HCT116 (cell line): ENCODE measurements around the gene ALPL. TPM values are rescaled to one million over a fixed set of nuclear protein-coding genes. Genes with fewer than 3 reads are reported as not detected.

ENCODE experiments used
- ATAC-seq: fragments of 200-7000 bp; cut with Tn5 transposase; 2 replicates; pipeline ENCODE4 v1.9.1; 2020; ENCODE audit warnings: mild to moderate bottlenecking, moderate library complexity
- BruUV-seq: library from RNA; stranded (reverse); fragments of 400-500 nt; replicated peaks from 2 replicates; lab custom pipeline; 2021; lab: Mats Ljungman, UMichigan
- CTCF ChIA-PET: fragments of 300-600 bp; sonication (Branson Sonifier 250); formaldehyde crosslinking; loops from one replicate; lab custom pipeline; 2021; ENCODE audit warnings: antibody characterized with exemption; lab: Charles Lee
- POLR2A ChIA-PET: fragments of 300-600, 350-600 bp; sonication (Branson Sonifier 250); formaldehyde crosslinking; loops from one replicate; lab custom pipeline; 2021; ENCODE audit warnings: antibody characterized with exemption; lab: Charles Lee
- RAD21 ChIA-PET, 2 experiments: fragments of 300-600 bp; sonication (Branson Sonifier 250); formaldehyde crosslinking; loops; one replicate each; lab custom pipeline; 2023; ENCODE audit warnings: low total read pairs in 2 of 2; ENCODE audit not compliant: uncharacterized antibody in 2 of 2, unreplicated experiment in 2 of 2, low non-redundant PET in 1 of 2; lab: Charles Lee
- DNase-seq: peaks from one replicate; pipeline ENCODE4 v3.0.0-alpha.2; 2010; ENCODE audit warnings: low read depth, low spot score
- H2AFZ ChIP-seq: fragments of 200-600 bp; shearing (Covaris generic), sonication (generic); 2 replicates; pipeline ENCODE4 v1.6.1; 2017; ENCODE audit warnings: low read depth, mixed run types, mixed read lengths, antibody characterized with exemption, low read length; ENCODE audit not compliant: poor library complexity, severe bottlenecking
- H3K27ac ChIP-seq: 2 replicates; pipeline ENCODE4 v1.5.1; 2012; ENCODE audit warnings: low read depth, low read length
- H3K27me3 ChIP-seq: fragments of 200-600 bp; sonication (generic); 2 replicates; pipeline ENCODE4 v1.6.1; 2016; ENCODE audit warnings: mixed run types, low read length, mixed read lengths; ENCODE audit not compliant: insufficient read depth
- H3K36me3 ChIP-seq, 2 experiments: fragments of 200-500 bp in 1 of 2; fragments of 200-600 bp in 1 of 2; sonication (Bioruptor generic) in 1 of 2; sonication (generic) in 1 of 2; 2 replicates each; pipeline versions ENCODE4 v1.5.1 to v1.6.1; 2014 to 2016; ENCODE audit warnings: low read length in 2 of 2, inconsistent platforms in 1 of 2, mixed read lengths in 1 of 2, mixed run types in 1 of 2; ENCODE audit not compliant: insufficient read depth in 2 of 2, control insufficient read depth in 1 of 2
- H3K4me1 ChIP-seq, 2 experiments: fragments of 200-600 bp in 1 of 2; sonication (generic) in 1 of 2; 2 replicates each; pipeline versions ENCODE4 v1.5.1 to v1.6.1; 2012 to 2017; ENCODE audit warnings: low read length in 2 of 2, inconsistent platforms in 1 of 2, mild to moderate bottlenecking in 1 of 2, mixed read lengths in 1 of 2, mixed run types in 1 of 2, moderate library complexity in 1 of 2; ENCODE audit not compliant: insufficient read depth in 2 of 2, control insufficient read depth in 1 of 2
- H3K4me2 ChIP-seq: fragments of 200-600 bp; sonication (generic); 2 replicates; pipeline ENCODE4 v1.6.1; 2017; ENCODE audit warnings: mixed run types, low read length, mixed read lengths
- H3K4me3 ChIP-seq, 2 experiments: fragments of 200-600 bp in 1 of 2; sonication (generic) in 1 of 2; replicated peaks in 1 of 2; 2 replicates each; pipeline ENCODE4 v1.5.1; 2011 to 2016; ENCODE audit warnings: low read length in 2 of 2, control low read depth in 1 of 2, low read depth in 1 of 2, mild to moderate bottlenecking in 1 of 2, mixed read lengths in 1 of 2, mixed run types in 1 of 2
- H3K79me2 ChIP-seq: fragments of 200-600 bp; sonication (generic); 2 replicates; pipeline ENCODE4 v1.6.1; 2017; ENCODE audit warnings: mild to moderate bottlenecking, mixed run types, low read length, moderate library complexity, mixed read lengths; ENCODE audit not compliant: insufficient read depth
- H3K9ac ChIP-seq: fragments of 200-600 bp; sonication (generic); 2 replicates; pipeline ENCODE4 v1.6.1; 2016; ENCODE audit warnings: low read length, mixed read lengths
- H3K9me2 ChIP-seq: fragments of 200-600 bp; sonication (generic), shearing (Covaris generic); 2 replicates; pipeline ENCODE4 v1.6.1; 2017; ENCODE audit warnings: mixed run types, mild to moderate bottlenecking, moderate library complexity; ENCODE audit not compliant: insufficient read depth
- H3K9me3 ChIP-seq, 2 experiments: fragments of 200-500 bp in 1 of 2; fragments of 200-600 bp in 1 of 2; sonication (Bioruptor generic) in 1 of 2; sonication (generic) in 1 of 2; 2 replicates each; pipeline ENCODE4 v1.6.1; 2014 to 2017; ENCODE audit warnings: low read length in 2 of 2, mixed read lengths in 2 of 2, inconsistent platforms in 1 of 2, low read depth in 1 of 2, mild to moderate bottlenecking in 1 of 2, mixed run types in 1 of 2, moderate library complexity in 1 of 2; ENCODE audit not compliant: control insufficient read depth in 1 of 2, insufficient read depth in 1 of 2
- H4K20me1 ChIP-seq: fragments of 200-600 bp; sonication (generic), shearing (Covaris generic); 2 replicates; pipeline ENCODE4 v1.6.1; 2017; ENCODE audit warnings: mixed run types, mild to moderate bottlenecking, moderate library complexity; ENCODE audit not compliant: insufficient read depth
- CBX3 ChIP-seq: IDR thresholded peaks from 2 replicates; pipeline ENCODE4 v1.6.1; 2012; ENCODE audit warnings: low read depth
- CEBPB ChIP-seq: IDR thresholded peaks from 2 replicates; pipeline ENCODE4 v1.6.1; 2012; ENCODE audit warnings: low read depth
- EGR1 ChIP-seq: IDR thresholded peaks from 2 replicates; pipeline ENCODE4 v1.6.1; 2012; ENCODE audit warnings: low read depth
- ELF1 ChIP-seq: IDR thresholded peaks from 2 replicates; pipeline ENCODE4 v1.6.1; 2012; ENCODE audit warnings: low read depth, borderline replicate concordance
- FOSL1 ChIP-seq: IDR thresholded peaks from 2 replicates; pipeline ENCODE4 v1.6.1; 2012; ENCODE audit warnings: low read depth
- JUND ChIP-seq: IDR thresholded peaks from 2 replicates; pipeline ENCODE4 v1.6.1; 2012
- POLR2A ChIP-seq: IDR thresholded peaks from 2 replicates; pipeline ENCODE4 v1.7.0; 2011; ENCODE audit warnings: borderline replicate concordance; ENCODE audit not compliant: insufficient read depth, insufficient read length; ENCODE audit errors: extremely low read depth
- POLR2AphosphoS5 ChIP-seq: IDR thresholded peaks from 2 replicates; pipeline ENCODE4 v1.6.1; 2011; ENCODE audit warnings: mild to moderate bottlenecking, low read depth, low read length, moderate library complexity
- SIN3A ChIP-seq: IDR thresholded peaks from 2 replicates; pipeline ENCODE4 v1.6.1; 2012; ENCODE audit warnings: low read depth
- SP1 ChIP-seq: IDR thresholded peaks from 2 replicates; pipeline ENCODE4 v1.6.1; 2012; ENCODE audit warnings: low read depth
- SRF ChIP-seq: IDR thresholded peaks from 2 replicates; pipeline ENCODE4 v1.6.1; 2012; ENCODE audit warnings: low read depth
- ZFX ChIP-seq: fragments of 450-650 bp; IDR thresholded peaks from 2 replicates; pipeline ENCODE4 v1.6.1; 2017
- intact Hi-C: fragments of 100-400 bp; cut with micrococcal nuclease; formaldehyde crosslinking; loops from 2 replicates; pipeline ENCODE4 v1.10.0; 2022
- total RNA-seq: library from RNA; stranded (reverse); gene quantifications from one replicate; pipeline ENCODE4 v1.2.1, GENCODE V29; 2021; ENCODE audit not compliant: unreplicated experiment
- TF ChIP-seq, protein P1 (sequence below): IDR thresholded peaks from 2 replicates; pipeline ENCODE4 v1.6.1; 2012; ENCODE audit warnings: low read depth
- TF ChIP-seq, protein P2 (sequence below): IDR thresholded peaks from 2 replicates; pipeline ENCODE4 v1.6.1; 2012
- TF ChIP-seq, protein P3 (sequence below), 3 experiments: fragments of 200-600 bp in 1 of 3; sonication (generic) in 1 of 3; IDR thresholded peaks in 2 of 3; conservative IDR thresholded peaks in 1 of 3; 2 replicates each; pipeline ENCODE4 v1.5.1; 2012 to 2017; ENCODE audit warnings: low read depth in 2 of 3, low read length in 2 of 3, antibody characterized with exemption in 1 of 3, borderline replicate concordance in 1 of 3, control low read depth in 1 of 3, mild to moderate bottlenecking in 1 of 3, mixed read lengths in 1 of 3, mixed run types in 1 of 3, moderate library complexity in 1 of 3; ENCODE audit not compliant: insufficient read depth in 1 of 3

ALPL gene
- total RNA-seq, 1 experiment from 2014 or later: 0.61 TPM

DNA sequence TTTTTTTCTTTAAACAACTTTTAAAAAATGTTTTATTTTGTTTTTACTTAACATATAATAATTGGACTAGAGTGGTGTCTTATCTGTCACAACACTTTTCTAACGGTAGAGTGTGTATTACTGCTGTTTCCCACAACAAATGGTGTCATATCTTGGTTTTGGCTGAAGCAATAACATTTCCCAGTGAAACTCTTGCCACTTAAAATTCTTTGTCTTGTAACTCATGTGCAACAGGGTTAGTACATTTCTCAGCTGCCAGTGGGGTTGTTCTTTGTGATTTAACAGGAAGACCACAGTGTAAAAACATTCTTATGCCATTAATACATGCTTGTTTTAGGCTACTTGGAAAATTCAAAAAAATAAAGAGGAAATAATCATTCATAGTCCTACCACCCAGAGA is 43.5 kb downstream of the ALPL start (continued):
- TF ChIP-seq, protein P1, sequence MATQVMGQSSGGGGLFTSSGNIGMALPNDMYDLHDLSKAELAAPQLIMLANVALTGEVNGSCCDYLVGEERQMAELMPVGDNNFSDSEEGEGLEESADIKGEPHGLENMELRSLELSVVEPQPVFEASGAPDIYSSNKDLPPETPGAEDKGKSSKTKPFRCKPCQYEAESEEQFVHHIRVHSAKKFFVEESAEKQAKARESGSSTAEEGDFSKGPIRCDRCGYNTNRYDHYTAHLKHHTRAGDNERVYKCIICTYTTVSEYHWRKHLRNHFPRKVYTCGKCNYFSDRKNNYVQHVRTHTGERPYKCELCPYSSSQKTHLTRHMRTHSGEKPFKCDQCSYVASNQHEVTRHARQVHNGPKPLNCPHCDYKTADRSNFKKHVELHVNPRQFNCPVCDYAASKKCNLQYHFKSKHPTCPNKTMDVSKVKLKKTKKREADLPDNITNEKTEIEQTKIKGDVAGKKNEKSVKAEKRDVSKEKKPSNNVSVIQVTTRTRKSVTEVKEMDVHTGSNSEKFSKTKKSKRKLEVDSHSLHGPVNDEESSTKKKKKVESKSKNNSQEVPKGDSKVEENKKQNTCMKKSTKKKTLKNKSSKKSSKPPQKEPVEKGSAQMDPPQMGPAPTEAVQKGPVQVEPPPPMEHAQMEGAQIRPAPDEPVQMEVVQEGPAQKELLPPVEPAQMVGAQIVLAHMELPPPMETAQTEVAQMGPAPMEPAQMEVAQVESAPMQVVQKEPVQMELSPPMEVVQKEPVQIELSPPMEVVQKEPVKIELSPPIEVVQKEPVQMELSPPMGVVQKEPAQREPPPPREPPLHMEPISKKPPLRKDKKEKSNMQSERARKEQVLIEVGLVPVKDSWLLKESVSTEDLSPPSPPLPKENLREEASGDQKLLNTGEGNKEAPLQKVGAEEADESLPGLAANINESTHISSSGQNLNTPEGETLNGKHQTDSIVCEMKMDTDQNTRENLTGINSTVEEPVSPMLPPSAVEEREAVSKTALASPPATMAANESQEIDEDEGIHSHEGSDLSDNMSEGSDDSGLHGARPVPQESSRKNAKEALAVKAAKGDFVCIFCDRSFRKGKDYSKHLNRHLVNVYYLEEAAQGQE: no peak
- TF ChIP-seq POLR2AphosphoS5: no peak
- no peak for TF ChIP-seq SRF
- no peak for TF ChIP-seq ZFX
- TF ChIP-seq EGR1: no peak

DNA sequence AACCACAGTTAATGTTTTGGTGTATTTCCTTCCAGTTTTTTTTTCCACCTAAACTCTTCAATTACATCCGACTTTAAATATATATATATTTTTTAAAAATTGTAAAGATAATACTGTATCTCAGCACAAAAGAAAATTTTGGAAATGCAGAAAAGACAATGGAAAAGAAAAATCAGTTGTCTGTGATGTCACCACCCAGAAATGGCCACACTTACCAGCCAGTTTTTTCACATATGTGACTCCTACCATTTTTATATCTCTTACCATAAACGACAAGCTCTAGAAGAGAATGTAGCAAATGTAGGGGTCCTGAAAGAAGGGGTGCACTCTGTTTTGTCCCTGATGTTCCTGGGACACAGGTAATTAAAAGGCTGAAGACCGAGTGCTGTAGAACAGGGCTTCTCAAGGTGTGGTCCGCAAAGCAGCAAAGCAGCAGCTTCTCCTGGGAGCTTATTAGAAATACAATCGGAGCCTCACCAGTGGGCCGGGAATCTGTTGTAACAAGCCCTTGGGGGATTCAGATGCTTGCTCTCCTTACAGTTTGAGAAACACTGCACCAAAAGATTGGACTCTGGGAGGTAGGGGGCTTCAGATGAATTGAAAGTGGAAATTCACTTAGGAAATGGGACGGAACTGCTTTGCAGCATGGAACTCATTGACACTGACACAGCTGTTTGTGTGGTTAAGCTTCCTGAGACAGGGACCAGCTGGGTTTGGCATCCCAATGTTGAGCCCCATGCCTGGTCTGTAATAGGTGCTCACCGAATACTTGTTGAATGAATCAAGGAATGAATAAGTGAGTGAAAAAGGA is 44.1 kb downstream of the ALPL start:
- TF ChIP-seq CEBPB: no peak
- TF ChIP-seq ELF1: no peak
- no peak for TF ChIP-seq CBX3
- TF ChIP-seq ZFX: no peak
- TF ChIP-seq, protein P2, sequence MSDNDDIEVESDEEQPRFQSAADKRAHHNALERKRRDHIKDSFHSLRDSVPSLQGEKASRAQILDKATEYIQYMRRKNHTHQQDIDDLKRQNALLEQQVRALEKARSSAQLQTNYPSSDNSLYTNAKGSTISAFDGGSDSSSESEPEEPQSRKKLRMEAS: no peak
- TF ChIP-seq JUND: no peak
- no peak for TF ChIP-seq POLR2A
- TF ChIP-seq, protein P3, sequence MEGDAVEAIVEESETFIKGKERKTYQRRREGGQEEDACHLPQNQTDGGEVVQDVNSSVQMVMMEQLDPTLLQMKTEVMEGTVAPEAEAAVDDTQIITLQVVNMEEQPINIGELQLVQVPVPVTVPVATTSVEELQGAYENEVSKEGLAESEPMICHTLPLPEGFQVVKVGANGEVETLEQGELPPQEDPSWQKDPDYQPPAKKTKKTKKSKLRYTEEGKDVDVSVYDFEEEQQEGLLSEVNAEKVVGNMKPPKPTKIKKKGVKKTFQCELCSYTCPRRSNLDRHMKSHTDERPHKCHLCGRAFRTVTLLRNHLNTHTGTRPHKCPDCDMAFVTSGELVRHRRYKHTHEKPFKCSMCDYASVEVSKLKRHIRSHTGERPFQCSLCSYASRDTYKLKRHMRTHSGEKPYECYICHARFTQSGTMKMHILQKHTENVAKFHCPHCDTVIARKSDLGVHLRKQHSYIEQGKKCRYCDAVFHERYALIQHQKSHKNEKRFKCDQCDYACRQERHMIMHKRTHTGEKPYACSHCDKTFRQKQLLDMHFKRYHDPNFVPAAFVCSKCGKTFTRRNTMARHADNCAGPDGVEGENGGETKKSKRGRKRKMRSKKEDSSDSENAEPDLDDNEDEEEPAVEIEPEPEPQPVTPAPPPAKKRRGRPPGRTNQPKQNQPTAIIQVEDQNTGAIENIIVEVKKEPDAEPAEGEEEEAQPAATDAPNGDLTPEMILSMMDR (IDR thresholded peaks at IDR 0.05 in 2 of 3, conservative IDR thresholded peaks at IDR 0.05 in 1 of 3; ENCODE audit: borderline replicate concordance in 1 of 3, insufficient read depth in 1 of 3, low read depth in 2 of 3, low read length in 2 of 3): no peak
- no peak for TF ChIP-seq EGR1
- TF ChIP-seq FOSL1: no peak
- TF ChIP-seq, protein P1: no peak
- TF ChIP-seq SIN3A: no peak
- no peak for TF ChIP-seq SP1
- TF ChIP-seq POLR2AphosphoS5: no peak
- Histone ChIP-seq H3K4me3 (no peak overlapping the region), H3K4me2 (no peak overlapping the region), H2AFZ (no peak overlapping the region), H3K9me2 (no peaks in the 10 kb centered on the region), H3K27me3 (peaks cover 9% of the 10 kb centered on the region; the same call in 1 of the 2 replicates), H3K4me1 (no peaks in the 10 kb centered on the region), H3K36me3 (no peaks in the 10 kb centered on the region), H3K27ac (no peak overlapping the region), H3K9me3 (no peaks in the 10 kb centered on the region), H3K9ac (no peak overlapping the region), H3K79me2 (no peaks in the 10 kb centered on the region), H4K20me1 (no peaks in the 10 kb centered on the region)
- ChIA-PET CTCF (no interaction called here), RAD21 (no interaction called here), POLR2A (no interaction called here)
- intact Hi-C loops: no loop called here
- no peak for DNase-seq
- no TSS peak for BruUV-seq
- ATAC-seq: no peak
